NCI-H1417 (cell line): ENCODE data around the gene ERBB4.

ENCODE experiments used
- DNase-seq, 3 experiments: peaks; one replicate each; lab custom pipeline; 2025; lab: John Stamatoyannopoulos, UW

Gene ERBB4

DNA sequence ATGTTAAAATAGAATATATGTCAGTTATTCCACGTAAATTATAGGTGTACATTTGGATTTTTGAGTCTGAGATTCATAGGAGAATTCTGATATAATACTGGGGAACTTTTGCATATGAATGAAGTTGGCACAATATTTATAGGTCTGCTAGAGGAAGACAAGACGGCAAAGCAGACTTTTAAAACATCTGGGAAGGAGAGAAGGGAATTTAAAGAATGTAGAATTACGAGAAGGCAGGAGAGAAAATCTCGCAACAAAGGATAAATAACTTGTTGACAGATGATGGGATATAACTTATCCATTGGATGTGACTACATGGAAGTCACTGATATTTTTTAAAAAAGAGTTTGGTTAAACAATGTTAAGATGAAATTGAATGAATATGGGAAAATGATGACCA is 615.6 kb downstream of the ERBB4 start:
- DNase-seq = no peak

DNA sequence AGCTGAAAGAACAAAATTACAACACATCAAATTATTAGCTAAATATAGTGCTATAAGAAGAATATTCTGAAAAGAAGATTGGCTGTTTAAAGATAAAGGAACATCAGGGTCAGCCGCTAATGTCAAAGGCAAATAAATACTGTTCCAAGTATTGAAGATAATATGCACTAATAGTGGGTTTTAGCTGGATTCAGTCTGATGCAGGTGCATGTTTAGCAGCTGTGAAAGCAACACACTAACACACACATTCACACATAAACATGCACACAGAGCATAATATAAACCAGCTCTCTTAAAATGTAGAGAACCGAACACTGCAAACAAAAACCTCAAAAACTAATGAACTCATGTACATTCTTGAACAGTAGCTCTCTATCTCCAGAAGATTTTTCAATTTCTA is 634.6 kb downstream of the ERBB4 start:
- DNase-seq = peak in 2 of 3 experiments; percentile 14 to 74

DNA sequence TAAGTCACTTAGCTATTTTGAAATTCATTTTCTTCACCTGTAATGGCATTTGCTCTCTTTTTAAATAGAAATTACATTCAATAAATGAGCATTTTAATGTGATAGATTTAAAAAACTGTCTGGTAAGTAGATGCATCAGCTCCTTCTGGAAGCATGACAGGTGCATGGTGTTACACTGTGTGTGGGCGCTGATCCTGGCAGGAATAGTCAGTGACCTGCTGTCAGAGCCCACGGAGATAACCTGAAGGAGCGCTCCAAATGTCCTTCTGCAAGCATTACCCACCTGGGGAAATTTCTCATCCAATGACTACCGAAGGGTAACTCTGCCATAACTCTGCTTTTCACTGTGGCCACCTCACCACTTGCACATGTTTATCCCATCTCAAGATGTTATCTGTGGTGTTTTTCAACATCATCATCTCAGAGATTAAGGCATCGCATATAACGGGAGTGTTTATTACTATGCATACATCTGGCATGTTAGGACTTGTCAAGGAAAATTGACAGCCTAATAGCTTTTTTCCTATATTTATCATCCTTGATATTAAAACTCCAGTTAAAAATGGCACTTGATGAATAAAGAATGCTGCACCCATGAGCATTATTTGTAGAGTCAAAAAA is 637.3 kb downstream of the ERBB4 start:
- DNase-seq = peak in 1 of 3 experiments; percentile 62

DNA sequence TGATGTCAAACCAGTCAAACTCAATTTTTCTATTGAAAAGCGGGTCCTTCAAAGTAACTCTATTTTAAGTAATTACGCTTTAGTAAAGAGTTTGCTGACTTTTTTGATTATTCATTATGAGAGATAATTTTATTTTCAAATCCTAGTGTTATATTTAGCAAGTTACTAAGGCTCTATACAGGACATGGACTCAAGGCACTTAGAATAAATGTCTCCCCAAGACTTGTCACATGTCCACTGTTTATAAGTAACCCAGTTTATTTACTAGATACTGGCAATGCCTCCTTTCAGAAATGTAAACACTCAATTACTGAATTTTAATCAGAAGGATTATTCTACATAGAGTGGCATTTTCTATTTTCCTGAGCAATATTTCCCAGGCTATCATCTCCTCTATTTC is 638.1 kb downstream of the ERBB4 start:
- DNase-seq = no peak

DNA sequence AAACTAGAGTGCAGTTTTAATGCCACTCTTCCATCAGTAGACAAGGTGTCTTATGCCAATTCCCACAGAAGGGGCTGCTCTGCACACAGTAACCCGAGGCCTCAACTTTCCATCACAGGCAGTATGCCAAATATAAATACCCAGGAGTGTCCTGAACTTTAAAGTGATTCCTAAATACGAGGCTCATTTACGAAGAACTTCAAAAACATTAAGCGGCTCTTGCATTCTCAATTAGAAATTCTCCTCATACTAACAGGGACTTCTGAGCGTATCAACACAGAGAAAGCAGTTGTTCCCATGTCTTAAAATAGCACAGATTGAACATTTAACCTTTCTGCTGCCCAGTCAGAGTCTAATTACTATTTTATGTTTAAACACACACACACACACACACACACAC is 638.6 kb downstream of the ERBB4 start:
- peak in 2 of 3 experiments; percentile 21 to 73 for DNase-seq

DNA sequence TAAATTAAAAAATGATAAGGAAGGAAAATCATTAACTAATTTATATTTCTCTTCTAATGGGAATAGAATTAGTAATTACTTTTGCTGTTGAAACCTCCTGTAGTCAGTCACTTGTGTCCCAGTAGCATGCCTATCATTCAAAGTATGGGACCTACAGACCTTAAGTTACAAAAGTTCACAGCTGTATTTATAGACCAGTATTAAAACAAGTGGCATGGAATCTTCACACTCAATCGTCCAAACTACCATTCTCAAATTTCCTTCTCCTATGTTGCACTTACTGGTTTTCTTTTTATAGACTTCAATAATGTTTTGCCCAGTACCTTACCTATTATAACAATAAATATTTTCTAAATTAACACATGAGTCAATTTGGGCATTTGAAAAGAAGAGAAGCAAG is 639.9 kb downstream of the ERBB4 start:
- no peak for DNase-seq

DNA sequence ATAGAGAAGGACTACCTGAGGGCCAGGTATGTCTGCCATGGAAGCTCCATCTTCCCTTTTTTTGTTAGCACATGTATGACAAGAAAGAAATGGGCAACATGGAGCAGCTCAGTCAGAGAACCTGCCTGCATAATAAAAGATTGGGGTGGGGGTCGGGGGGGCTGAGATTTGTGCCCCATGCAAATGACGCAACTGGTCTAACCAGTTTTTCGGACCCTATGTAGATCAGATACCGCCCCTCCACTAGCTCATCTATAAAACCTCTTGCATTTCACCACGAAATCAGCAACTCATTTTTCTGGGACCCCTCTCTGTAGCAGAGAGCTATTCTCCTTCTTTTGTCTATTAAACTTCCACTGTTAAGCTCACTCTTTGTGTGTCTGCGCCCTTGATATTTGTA is 657.2 kb downstream of the ERBB4 start:
- no peak for DNase-seq

DNA sequence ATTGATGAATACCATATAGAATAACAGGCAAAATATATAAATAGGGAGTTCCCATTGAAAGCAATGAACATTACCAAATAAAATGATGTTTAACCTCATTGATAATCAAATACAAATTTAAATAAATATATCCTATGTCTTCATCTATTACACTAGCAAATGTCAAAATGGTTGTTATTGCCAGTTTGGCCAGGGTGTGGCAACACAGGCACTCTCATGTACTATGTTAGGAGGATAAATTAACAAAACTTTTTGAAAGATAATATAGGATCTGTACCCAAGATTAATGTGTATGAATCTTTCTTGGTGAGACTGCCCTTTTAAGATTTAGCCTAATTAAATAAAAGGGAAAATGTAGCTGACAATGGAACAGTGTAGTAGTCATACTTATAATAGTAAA is 659.3 kb downstream of the ERBB4 start:
- peak in 1 of 3 experiments; percentile 26 for DNase-seq

DNA sequence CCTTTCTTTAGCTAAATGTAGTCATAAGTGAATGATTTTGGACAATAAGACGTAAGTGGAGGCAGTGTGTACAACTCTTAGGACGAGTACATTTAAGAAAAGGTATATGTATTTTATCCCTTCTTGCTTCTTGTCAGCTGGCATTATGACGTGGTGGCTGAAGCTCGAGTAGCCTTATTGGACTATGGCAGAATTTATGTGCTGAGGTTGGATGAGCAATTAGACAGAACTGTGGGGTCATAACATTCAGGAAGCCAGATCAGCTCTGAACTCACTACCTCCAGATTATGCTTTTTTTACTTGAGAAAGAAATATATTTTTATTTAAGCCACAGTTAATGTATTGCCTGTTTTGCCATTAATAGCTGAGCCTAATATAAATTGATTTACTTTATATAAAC is 661.5 kb downstream of the ERBB4 start:
- no peak for DNase-seq

DNA sequence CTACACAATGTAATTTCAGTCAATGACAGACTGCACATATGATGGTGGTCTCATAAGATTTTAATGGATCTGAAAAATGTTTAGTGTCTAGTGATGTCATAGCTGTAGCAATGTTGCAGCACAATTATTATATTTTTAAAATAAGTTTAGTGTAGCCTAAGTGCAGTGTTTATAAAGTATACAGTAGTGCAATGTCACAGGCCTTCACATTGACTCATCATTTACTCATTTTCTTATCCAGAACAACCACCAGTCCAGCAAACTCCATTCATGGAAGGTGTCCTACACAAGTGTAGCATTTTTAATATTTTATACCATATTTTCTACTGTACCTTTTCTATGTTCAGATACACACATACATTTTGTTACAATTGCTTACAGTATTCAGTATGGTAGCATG is 663.1 kb downstream of the ERBB4 start:
- DNase-seq = no peak

DNA sequence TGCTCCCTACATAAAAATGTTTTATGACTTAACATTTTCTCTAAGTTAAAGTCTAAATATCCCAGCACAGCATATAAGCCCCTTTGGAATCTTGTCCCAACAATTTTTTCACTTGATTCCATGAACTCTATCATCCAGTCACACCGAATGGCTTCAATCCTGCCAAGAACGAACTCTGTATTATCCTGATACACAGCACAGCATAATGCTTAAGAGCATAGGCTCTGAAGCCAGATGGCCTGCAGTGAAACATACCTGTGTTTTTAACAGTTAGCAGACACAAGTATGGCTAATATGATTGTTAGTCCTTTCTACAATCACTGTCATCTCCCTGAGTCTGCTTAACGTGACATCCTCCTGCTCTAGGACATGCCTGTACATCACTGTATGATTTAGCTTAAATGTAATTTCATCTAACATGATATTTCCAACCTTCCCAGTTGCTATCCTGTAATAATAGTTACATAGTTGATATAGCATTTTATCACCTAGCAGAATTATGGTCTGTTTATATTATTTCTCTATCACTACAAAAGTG is 669.5 kb downstream of the ERBB4 start:
- DNase-seq = no peak

DNA sequence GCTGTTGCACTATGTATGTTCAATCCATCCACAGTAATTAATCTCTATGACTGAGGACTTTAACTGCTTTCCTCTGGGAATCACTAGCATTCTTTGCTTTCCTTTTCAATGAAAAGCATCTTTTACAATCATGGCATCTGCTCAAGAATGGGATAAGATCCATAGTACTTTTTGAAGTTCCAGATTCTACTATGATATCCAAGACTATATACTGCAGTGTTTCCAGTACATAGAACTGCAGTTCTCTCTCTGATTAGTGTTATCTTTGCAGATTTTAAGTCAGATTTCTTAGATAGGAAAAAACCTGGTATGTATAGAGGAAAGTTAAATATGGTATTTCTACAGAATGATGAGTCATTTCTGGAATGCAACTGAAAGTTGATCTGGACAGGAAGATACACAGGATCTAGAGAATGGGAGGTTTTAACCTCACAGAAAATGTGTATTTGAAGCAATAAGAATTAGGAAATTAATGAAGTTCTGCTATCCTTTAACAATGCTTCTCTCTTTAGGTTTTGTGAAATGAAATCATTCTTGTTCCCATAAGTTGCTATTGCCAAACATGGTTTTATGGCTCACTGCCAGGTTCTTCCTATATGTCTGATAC is 670.7 kb downstream of the ERBB4 start:
- DNase-seq = peak in 1 of 3 experiments; percentile 18

DNA sequence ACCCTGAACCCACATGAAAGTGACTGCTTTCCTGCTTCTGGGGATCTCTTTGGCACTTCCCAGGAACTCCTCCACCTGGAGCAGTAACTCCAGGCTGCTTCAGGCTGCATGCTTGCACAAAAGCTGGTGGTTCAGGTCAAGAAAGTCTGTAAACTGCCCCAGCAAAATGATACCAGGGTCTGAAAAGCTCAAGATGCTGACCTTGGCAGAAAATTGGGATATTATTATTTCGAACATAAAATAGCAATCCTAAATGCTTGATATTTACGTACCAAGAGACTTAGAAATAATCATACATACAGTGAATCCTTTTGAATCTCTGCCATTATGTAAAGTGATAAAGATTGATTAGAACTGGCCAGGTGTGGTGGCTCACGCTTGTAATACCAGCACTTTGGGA is 674.3 kb downstream of the ERBB4 start:
- no peak for DNase-seq

DNA sequence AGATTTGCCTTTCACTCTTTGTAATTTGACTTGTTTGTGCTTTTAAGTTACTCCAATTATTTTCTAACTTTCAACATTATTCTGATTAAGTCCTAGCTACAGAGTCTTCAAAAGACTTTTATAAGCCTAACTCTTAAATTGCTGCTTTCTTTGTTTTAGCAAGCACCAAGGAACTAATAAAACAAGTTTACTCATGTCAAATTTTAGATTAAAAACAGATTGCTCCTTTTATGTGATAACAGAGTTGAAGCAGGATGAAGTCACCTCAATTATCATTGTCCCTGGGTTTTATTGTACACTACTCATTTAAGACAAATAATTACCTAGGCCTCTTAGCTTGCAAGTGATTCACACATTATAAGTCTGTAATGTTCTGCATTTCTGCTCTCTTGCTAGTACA is 678.4 kb downstream of the ERBB4 start:
- peak in 2 of 3 experiments; percentile 10 to 76 for DNase-seq

DNA sequence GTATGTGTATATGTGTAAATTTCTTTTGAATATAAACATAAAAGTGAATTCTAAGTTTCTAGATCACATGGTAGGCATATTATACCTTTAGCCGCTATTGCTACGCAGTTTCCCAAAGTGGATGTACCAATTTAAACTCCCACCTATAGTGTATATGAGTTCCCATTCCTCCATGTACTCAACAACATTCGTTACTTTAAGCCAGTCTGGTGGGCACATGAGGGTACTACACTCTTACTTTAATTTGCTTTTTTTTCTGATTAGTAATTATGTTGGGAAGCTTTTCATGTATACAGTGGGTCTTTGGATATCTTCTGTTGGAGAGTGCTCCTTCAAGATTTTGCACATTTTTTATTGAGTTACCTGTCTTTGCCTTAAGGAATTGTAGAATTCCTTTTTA is 683.8 kb downstream of the ERBB4 start:
- DNase-seq = no peak

DNA sequence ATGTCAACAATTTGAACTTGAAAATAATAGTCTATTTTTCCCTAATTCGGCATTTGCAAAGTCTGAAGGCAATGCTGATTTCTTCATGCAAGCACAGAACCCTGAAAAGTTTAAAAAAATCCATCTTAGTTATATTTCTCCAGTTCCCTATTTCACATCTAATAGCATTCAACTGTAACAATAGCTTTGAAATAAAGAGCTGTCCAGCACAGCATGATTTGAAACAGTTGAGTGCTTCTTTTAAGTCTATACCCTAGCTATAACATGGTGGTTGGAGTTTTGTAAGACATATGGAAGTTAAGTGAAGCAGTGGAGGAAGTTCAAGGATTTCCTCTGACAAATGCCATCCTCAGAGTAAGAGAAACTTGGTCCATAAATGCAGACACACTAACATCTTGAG is 691.9 kb downstream of the ERBB4 start:
- no peak for DNase-seq

DNA sequence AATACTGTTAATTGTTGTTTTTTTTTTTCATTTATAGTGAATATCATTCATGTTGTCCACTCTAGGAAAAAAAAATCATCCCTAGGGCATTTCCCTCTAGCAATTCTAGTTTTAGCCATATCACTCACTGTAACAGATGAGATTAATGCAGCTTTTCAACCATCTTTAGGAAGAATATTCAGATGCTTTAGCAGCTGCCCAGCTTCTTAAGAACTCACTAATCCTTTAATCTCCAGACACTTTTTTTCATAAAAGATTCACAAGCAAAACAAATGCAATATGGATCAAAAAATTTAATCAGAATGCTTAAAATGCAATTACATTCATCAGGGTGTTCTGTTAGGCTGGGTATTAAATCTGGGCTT is 692.6 kb downstream of the ERBB4 start:
- DNase-seq = no peak

DNA sequence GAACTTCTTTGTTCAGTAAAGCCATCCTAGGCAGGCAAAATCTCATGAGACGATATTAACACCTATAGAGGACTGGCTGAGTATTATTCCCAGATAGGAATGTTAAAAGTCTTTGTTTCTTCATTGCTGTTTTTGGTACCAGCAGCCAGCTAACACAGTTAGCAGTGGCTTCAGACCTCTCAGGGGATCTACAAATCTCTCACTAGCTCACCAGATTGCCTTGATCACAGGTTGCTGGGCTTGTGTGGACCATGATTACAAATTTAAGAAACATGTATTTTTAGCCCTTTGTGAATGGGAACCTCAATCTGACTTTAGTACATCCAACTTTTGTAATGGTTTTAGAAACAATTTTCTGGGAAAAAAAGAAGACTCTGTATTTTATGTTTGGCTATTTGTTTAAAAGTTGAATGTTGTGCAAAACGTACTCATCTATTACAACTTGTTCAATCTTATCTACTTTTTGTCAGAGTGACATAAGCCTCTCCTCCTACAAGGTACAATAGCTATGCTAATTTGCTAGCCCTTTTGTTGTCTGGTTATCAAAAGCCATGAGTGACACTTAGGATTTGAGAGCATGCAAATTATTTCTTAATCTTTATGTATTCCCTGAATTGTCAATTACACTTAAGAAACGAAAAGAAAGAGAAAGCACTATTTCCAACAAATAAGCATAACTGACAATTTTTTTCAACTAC is 693.1 kb downstream of the ERBB4 start:
- no peak for DNase-seq

DNA sequence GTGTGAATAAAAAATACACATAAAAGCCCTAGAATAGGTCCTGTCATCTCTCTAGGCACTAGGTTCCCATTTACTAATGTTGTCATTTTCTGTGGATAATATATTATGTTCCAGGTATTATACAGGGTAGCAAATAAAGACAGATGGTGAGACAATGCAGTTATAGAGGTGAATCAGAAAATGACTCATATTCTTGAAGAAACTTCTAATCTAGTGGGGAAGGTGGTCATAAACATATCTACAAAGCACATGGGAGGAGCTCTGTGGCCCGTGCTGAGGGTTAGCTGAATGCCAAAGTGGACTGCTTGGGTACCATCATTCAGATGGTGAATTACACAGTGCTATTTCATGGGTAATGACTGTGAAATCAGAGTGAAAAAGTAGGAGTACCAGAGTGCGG is 700.9 kb downstream of the ERBB4 start:
- DNase-seq = no peak

DNA sequence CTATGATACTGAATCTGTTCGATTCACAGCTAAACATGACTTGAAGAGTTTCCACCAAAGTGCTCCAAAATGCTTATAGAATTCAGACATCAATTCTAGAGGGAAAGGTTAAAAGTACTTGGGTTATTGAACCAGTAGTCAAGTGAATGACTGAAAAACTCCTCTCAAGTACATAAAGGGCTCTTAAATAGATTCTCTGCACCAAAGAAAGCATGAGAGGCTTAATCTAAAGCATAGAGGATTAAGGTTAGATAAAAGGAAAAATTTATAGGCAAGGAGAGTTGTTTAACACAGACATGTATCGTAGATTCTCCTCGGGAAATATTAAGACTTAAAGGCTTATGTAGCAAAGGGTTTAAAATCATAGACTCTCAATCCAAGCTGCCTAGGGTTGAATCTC is 701.4 kb downstream of the ERBB4 start:
- DNase-seq = peak in 2 of 3 experiments; percentile 22 to 59

DNA sequence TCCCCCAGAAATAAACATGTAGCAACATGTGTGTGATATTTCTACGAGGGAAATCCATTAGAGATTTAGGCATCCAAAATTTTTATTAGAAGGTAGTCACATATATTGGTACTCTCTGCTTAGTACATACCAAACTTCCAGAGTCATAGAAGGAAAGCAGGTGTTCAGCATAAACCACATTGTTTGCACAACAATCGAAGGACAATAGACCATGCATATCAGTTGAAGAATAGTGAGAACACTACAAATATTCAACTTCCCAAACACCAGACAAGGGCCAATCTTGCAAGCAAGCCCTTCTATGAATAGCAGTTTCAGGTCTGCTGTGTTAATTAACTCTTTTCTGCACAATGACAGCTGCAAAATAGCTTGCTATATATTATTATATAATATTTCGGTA is 702.2 kb downstream of the ERBB4 start:
- DNase-seq = peak; percentile 9 to 83 (median 61)

DNA sequence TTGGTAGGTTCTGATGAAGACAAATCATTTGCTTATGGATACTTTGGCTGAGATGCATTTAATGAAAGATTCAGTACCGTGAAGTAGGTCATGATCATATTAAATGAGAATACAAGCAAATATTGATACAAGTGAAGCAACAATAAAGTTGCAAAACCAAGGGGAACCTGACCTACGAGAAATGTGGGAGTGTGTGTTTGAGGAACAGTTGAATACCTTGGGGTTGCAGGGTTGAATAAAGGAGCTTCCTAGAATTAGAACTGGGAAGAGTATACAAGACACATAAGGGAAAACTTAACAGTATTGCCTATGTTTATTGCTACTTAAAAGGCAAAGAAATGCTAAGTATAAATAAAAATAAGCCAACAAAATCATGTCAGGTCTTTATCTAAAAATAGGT is 702.9 kb downstream of the ERBB4 start:
- DNase-seq = no peak

DNA sequence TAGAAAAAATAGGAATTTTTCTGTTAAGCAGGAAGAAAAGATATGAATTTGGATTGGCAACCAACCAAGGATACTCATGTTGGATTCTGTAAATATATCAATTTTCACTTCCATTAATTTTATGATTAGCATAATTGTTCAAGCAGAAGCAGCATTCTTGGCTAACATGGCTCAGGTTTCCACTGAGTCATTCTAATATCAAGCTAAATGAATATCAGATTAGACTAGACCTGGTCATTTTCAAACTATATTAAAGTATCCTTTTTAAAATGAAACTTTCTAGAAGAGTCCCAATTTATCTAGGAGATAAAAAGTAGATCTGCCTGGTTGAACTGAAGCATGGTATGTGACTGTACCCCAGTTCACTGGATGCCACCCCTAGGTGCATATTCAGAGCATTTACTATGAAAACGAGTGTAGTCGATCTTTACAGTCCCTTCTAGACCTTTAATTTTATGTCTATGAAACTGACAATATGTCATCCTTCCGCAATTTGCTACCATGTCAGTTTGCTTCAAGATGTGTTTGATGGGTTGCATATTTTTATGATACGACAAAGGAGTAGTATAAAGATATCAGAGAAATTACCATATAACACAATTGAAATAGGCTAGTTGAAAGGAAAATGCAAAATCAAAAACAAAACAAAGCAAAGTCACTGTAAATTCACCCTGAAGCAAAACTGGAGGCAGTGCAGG is 704.9 kb downstream of the ERBB4 start:
- no peak for DNase-seq
